Panc1 (cell line): Measurements from ENCODE around the gene NTRK2. TPM values are rescaled to one million over a fixed set of nuclear protein-coding genes. Genes with fewer than 3 reads are reported as not detected.
"Not testable (repeated sequence)": the region's sequence is repeated elsewhere in the genome, so short reads cannot be mapped to it uniquely, and the experiment has no call there.

ENCODE experiments used
- ATAC-seq: fragments of 200-7000 bp; cut with Tn5 transposase; 2 replicates; pipeline ENCODE4 v1.9.1; 2020; ENCODE audit warnings: mild to moderate bottlenecking, moderate library complexity
- BruUV-seq: library from RNA; stranded (reverse); fragments of 400-500 nt; replicated peaks from 2 replicates; lab custom pipeline; 2021; lab: Mats Ljungman, UMichigan
- CTCF ChIA-PET: fragments of 300-600 bp; sonication (Branson Sonifier 250); formaldehyde crosslinking; loops from one replicate; lab custom pipeline; 2022; ENCODE audit warnings: antibody characterized with exemption; lab: Charles Lee
- POLR2A ChIA-PET: fragments of 300-600 bp; sonication (Branson Sonifier 250); formaldehyde crosslinking; loops from one replicate; lab custom pipeline; 2022; ENCODE audit warnings: antibody characterized with exemption; lab: Charles Lee
- DNase-seq: peaks from one replicate; pipeline ENCODE4 v3.0.0-alpha.2; 2010; ENCODE audit warnings: low read depth, low spot score
- H3K27ac ChIP-seq: 2 replicates; pipeline ENCODE4 v1.5.1; 2011; ENCODE audit warnings: mild to moderate bottlenecking, low read length, inconsistent platforms
- H3K27me3 ChIP-seq: fragments of 200-500 bp; sonication (Bioruptor generic); 2 replicates; pipeline ENCODE4 v1.6.0; 2014; ENCODE audit warnings: low read length, inconsistent platforms; ENCODE audit not compliant: control insufficient read depth, insufficient read depth
- H3K36me3 ChIP-seq: fragments of 200-500 bp; sonication (Bioruptor generic); 2 replicates; pipeline ENCODE4 v1.5.1; 2014; ENCODE audit warnings: inconsistent platforms, mild to moderate bottlenecking, low read length, moderate library complexity; ENCODE audit not compliant: control insufficient read depth, insufficient read depth
- H3K4me1 ChIP-seq: 2 replicates; pipeline ENCODE4 v1.5.1; 2011; ENCODE audit warnings: inconsistent platforms, mild to moderate bottlenecking, low read length, moderate library complexity; ENCODE audit not compliant: control insufficient read depth, insufficient read depth
- H3K4me3 ChIP-seq, 2 experiments: 2 replicates each; pipeline ENCODE4 v1.5.1; 2011 to 2012; ENCODE audit warnings: low read depth in 2 of 2, low read length in 2 of 2, mild to moderate bottlenecking in 2 of 2, inconsistent platforms in 1 of 2, moderate library complexity in 1 of 2
- H3K9me3 ChIP-seq: fragments of 200-500 bp; sonication (Bioruptor generic); 2 replicates; pipeline ENCODE4 v1.5.1; 2014; ENCODE audit warnings: low read depth, mild to moderate bottlenecking, inconsistent platforms, low read length, moderate library complexity; ENCODE audit not compliant: control insufficient read depth, insufficient read depth
- CTCF ChIP-seq: fragments of 450-650 bp; IDR thresholded peaks from 2 replicates; pipeline ENCODE4 v1.5.1; 2017; ENCODE audit warnings: mild to moderate bottlenecking
- POLR2AphosphoS5 ChIP-seq: IDR thresholded peaks from 2 replicates; pipeline ENCODE4 v1.6.1; 2012; ENCODE audit warnings: mild to moderate bottlenecking, low read depth, low read length, moderate library complexity
- REST ChIP-seq, 2 experiments: IDR thresholded peaks; 2 replicates each; pipeline ENCODE4 v1.6.1; 2011 to 2012; ENCODE audit warnings: low read depth in 2 of 2, control low read depth in 1 of 2, low read length in 1 of 2, mild to moderate bottlenecking in 1 of 2, moderate library complexity in 1 of 2; ENCODE audit not compliant: insufficient read depth in 1 of 2
- SIN3A ChIP-seq: IDR thresholded peaks from 2 replicates; pipeline ENCODE4 v1.6.1; 2012; ENCODE audit warnings: low read depth, mild to moderate bottlenecking, low read length, moderate library complexity, borderline replicate concordance; ENCODE audit not compliant: insufficient read depth
- TCF7L2 ChIP-seq: IDR thresholded peaks from 2 replicates; pipeline ENCODE4 v1.6.1; 2011; ENCODE audit warnings: mild to moderate bottlenecking, low read depth, low read length, inconsistent platforms
- in situ Hi-C: cut with HindIII; loops from 2 replicates; pipeline ENCODE4 v1.10.0; 2016; ENCODE audit warnings: low sequenced_read_pairs, low pct_unique_long_range_greater_than_20kb
- intact Hi-C: fragments of 100-400 bp; cut with micrococcal nuclease; formaldehyde crosslinking; loops from one replicate; pipeline ENCODE4 v1.10.0; 2022; ENCODE audit not compliant: unreplicated experiment
- total RNA-seq: library from RNA; stranded (reverse); gene quantifications from one replicate; pipeline ENCODE4 v1.2.1, GENCODE V29; 2021; ENCODE audit not compliant: unreplicated experiment

NTRK2 gene
- total RNA-seq, 1 experiment from 2014 or later, result 0.23 TPM

- Histone ChIP-seq H3K4me1 (no peaks in the 10 kb centered on the region), H3K27me3 (no peaks in the 10 kb centered on the region), H3K9me3 (no peaks in the 10 kb centered on the region), H3K27ac (no peak overlapping the region), H3K36me3 (no peaks in the 10 kb centered on the region), H3K4me3 (no peak overlapping the region)
- ATAC-seq, result no peak
- intact Hi-C loops (no loop called here), in situ Hi-C loops (no loop called here)
- TF ChIP-seq POLR2AphosphoS5, result no peak
- TF ChIP-seq TCF7L2, result no peak
- no peak for TF ChIP-seq SIN3A
- no peak for TF ChIP-seq REST (IDR thresholded peaks at IDR 0.05; ENCODE audit: insufficient read depth in 1 of 2, low read depth in 2 of 2, low read length in 1 of 2)
- no peak for TF ChIP-seq CTCF
- DNase-seq, result no peak
- BruUV-seq, result no TSS peak
- POLR2A ChIA-PET, result no interaction called here
- CTCF ChIA-PET, result no interaction called here
These were observed 228.7 kb downstream of the NTRK2 start for GRCh38 chr9:84898188-84898587.

DNA sequence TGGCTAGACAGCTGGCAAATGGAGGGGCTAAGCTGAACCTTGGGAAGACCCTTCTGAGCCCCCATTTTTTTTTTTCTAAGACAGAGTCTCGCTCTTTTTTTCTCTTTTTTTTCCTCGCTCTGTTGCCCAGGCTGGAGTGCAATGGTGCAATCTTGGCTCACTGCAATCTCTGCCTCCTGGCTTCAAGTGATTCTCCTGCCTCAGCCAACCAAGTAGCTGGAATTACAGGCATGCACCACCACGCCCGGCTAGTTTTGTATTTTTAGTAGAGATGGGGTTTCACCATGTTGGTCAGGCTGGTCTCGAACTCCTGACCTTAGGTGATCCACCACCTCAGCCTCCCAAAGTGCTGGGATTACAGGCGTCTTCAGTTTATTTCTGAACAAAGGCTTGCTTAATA, 229.1 kb downstream of the NTRK2 start:
- ATAC-seq, DNase-seq, POLR2A ChIA-PET, H3K4me1 ChIP-seq, H3K9me3 ChIP-seq, H3K4me3 ChIP-seq, H3K27ac ChIP-seq, H3K36me3 ChIP-seq, intact Hi-C loops, H3K27me3 ChIP-seq, BruUV-seq, CTCF ChIA-PET, in situ Hi-C loops: not testable (repeated sequence)

- H3K36me3 ChIP-seq, result no peaks in the 10 kb centered on the region
- ChIA-PET POLR2A (no interaction called here), CTCF (no interaction called here)
- ATAC-seq (no peak), DNase-seq (no peak)
- TF ChIP-seq TCF7L2 (no peak), REST (IDR thresholded peaks at IDR 0.05; ENCODE audit: insufficient read depth in 1 of 2, low read depth in 2 of 2, low read length in 1 of 2) (no peak), POLR2AphosphoS5 (no peak), SIN3A (no peak)
- BruUV-seq, result no TSS peak
- no peaks in the 10 kb centered on the region for H3K4me1 ChIP-seq
- intact Hi-C loops (no loop called here), in situ Hi-C loops (no loop called here)
- no peak overlapping the region for H3K27ac ChIP-seq
- no peaks in the 10 kb centered on the region for H3K9me3 ChIP-seq
- H3K4me3 ChIP-seq, result no peak overlapping the region
- H3K27me3 ChIP-seq, result no peaks in the 10 kb centered on the region
These were observed 229.8 kb downstream of the NTRK2 start for GRCh38 chr9:84899326-84899725.
